ENCODE measurements around the gene AMER2. TPM values are rescaled to one million over a fixed set of nuclear protein-coding genes. Genes with fewer than 3 reads are reported as not detected.

AMER2 gene
- total and polyA plus RNA-seq, 9 of the 15 experiments (the other 6 are each of a cell fraction or from before 2014, with no cell fraction given), result not detected

GRCh38 chr13:25112695-25113255, 59.3 kb downstream of the AMER2 start:
- DNase-seq (ENCODE audit: extremely low read depth in 1 of 4, low spot score in 3 of 4), result no peak
- ChIA-PET CTCF (ENCODE audit: low intra/inter-chr PET ratio) (interaction anchor here (0.6 to 2.6 kb wide), 2 partner anchors 107 to 327 kb away, joined by 3 to 20 read pairs; no protein-coding TSS in a partner anchor), POLR2A (interaction anchor here (0.5 to 0.8 kb wide), 2 partner anchors 16 to 485 kb away, joined by 3 read pairs; no protein-coding TSS in a partner anchor)
- H3K36me3 ChIP-seq (ENCODE audit: control insufficient read depth, insufficient read depth, low read length), result no peaks in the 10 kb centered on the region
- no peaks in the 10 kb centered on the region for H3K9me3 ChIP-seq (replicated peaks; ENCODE audit: control insufficient read depth, insufficient read depth, low read depth, low read length)
- no peak overlapping the region for H3K4me2 ChIP-seq (ENCODE audit: insufficient read depth, low read length)
- TF ChIP-seq HCFC1 (IDR thresholded peaks at IDR 0.05; ENCODE audit: low read depth, low read length) (no peak), TRIM28 (IDR thresholded peaks at IDR 0.05) (no peak), ZNF644 (tag; IDR thresholded peaks at IDR 0.05; ENCODE audit: low read depth) (no peak), TBL1XR1 (IDR thresholded peaks at IDR 0.05; ENCODE audit: low read length in 2 of 2) (no peak), CTCFL (IDR thresholded peaks at IDR 0.05; ENCODE audit: borderline replicate concordance, insufficient read depth, low read depth, low read length, poor library complexity, severe bottlenecking) (no peak), ETS2 (tag; IDR thresholded peaks at IDR 0.05; ENCODE audit: borderline replicate concordance, poor library complexity, severe bottlenecking) (no peak), ZNF668 (CRISPR knock-in tag; IDR thresholded peaks at IDR 0.05) (no peak), RFX7 (CRISPR knock-in tag; IDR thresholded peaks at IDR 0.05) (no peak), ZNF79 (CRISPR knock-in tag; IDR thresholded peaks at IDR 0.05; ENCODE audit: low read depth) (no peak), GTF3C2 (IDR thresholded peaks at IDR 0.05; ENCODE audit: borderline replicate concordance, extremely low read depth, insufficient read length) (no peak), STAT5A (IDR thresholded peaks at IDR 0.05; ENCODE audit: borderline replicate concordance, low read length) (no peak), NR3C1 (CRISPR knock-in tag; IDR thresholded peaks at IDR 0.05) (no peak)
- peaks cover 2 to 10% of the 10 kb centered on the region in 2 experiments; a peak in 1 of 5 replicates for H3K27me3 ChIP-seq (ENCODE audit: control insufficient read depth in 2 of 2, insufficient read depth in 2 of 2, low read length in 2 of 2)
- no peak overlapping the region for H3K9ac ChIP-seq (ENCODE audit: insufficient read depth in 1 of 2, low read depth in 2 of 2, low read length in 2 of 2)
- no TSS peak for BruUV-seq (replicated peaks)
- no peaks in the 10 kb centered on the region for H3K79me2 ChIP-seq (ENCODE audit: control insufficient read depth, insufficient read depth, low read length)
- 0% methylated on average over 3 of the region's 3 CpGs for WGBS (ENCODE audit: insufficient coverage, low coverage, missing lambda C conversion rate)
- H3K27ac ChIP-seq (ENCODE audit: extremely low read depth, low read depth, low read length), result no peak overlapping the region
- H3K4me3 ChIP-seq, result no peak overlapping the region
- H2AFZ ChIP-seq (ENCODE audit: low read depth, low read length), result no peak overlapping the region
- no peaks in the 10 kb centered on the region for H3K9me1 ChIP-seq (ENCODE audit: control insufficient read depth, insufficient read depth, low read length)
- intact Hi-C loops (cut with micrococcal nuclease), result loop anchor here (10.0 kb wide), 1 partner anchor 48 kb away; no protein-coding TSS in a partner anchor
- in situ Hi-C loops (cut with MboI), result loop anchor here (10.0 kb wide), 1 partner anchor 108 kb away; no protein-coding TSS in a partner anchor
- no peaks in the 10 kb centered on the region for H4K20me1 ChIP-seq (replicated peaks; ENCODE audit: control insufficient read depth, insufficient read depth, low read length)
- no peak for ATAC-seq
- FAIRE-seq, result no peak
- H3K4me1 ChIP-seq (replicated peaks in 1 of 2; ENCODE audit: control insufficient read depth in 2 of 2, insufficient read depth in 2 of 2, low read length in 2 of 2), result no peaks in the 10 kb centered on the region

Data from K562 (cell line).